ENCODE data around the gene CAPZA1. TPM values are rescaled to one million over a fixed set of nuclear protein-coding genes. Genes with fewer than 3 reads are reported as not detected.

CAPZA1 gene
- total RNA-seq, 1 experiment from 2014 or later, result 273 TPM

DNA sequence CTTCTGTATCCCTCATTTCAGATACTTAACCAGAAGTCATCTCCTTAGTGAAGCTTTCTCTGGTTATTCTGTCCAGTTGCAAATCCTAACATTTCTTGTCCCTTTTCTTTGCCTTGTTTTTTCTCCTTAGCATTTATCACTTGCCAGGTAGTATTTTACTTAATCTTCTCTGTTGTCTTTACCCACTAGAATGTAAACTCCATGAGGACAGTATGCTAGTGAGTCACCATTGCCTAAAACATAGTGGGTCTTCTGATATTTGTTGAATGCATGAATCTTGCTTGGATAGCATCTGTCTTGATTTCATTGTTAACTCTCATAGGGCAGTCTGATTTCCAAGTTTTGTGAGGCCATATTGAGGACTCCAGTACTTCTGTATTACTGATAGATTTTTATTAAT is 9.6 kb downstream of the CAPZA1 start:
- Histone ChIP-seq H3K9me2 (replicated peaks; ENCODE audit: low read length) (no peaks in the 10 kb centered on the region), H3K4me2 (ENCODE audit: low read length) (no peak overlapping the region), H3K27me3 (ENCODE audit: low read length) (no peaks in the 10 kb centered on the region), H4K20me1 (ENCODE audit: low read length) (peaks cover 78% of the 10 kb centered on the region), H3K9ac (ENCODE audit: low read length) (no peak overlapping the region), H3K9me3 (ENCODE audit: low read length) (no peaks in the 10 kb centered on the region), H3K79me2 (ENCODE audit: low read length) (peaks cover 100% of the 10 kb centered on the region), H3F3A (ENCODE audit: low read length, unreplicated experiment) (no peaks in the 10 kb centered on the region), H2AFZ (ENCODE audit: low read length) (no peak overlapping the region), H3K36me3 (ENCODE audit: low read depth, low read length) (peaks cover 22% of the 10 kb centered on the region; the same call in 1 of the 2 replicates), H3K27ac (ENCODE audit: low read length) (no peak overlapping the region), H3K4me1 (ENCODE audit: insufficient read depth, low read length) (no peaks in the 10 kb centered on the region), H3K4me3 (ENCODE audit: low read length) (no peak overlapping the region)
- ChIA-PET POLR2A (ENCODE audit: unreplicated experiment) (no interaction called here), CTCF (no interaction called here)
- DNase-seq (no peak), ATAC-seq (no peak)
- intact Hi-C loops (cut with micrococcal nuclease), result no loop called here
- TF ChIP-seq EZH2phosphoT487 (IDR thresholded peaks at IDR 0.05; ENCODE audit: borderline replicate concordance, low read length) (no peak), EZH2 (IDR thresholded peaks at IDR 0.05; ENCODE audit: low read length, unreplicated experiment) (no peak), CTCF (conservative IDR thresholded peaks at IDR 0.05; ENCODE audit: low read depth, low read length) (no peak)
- no TSS peak for BruUV-seq (replicated peaks)

GRCh38 chr1:112633628-112634027 is 14.0 kb downstream of the CAPZA1 start:
- no peak for DNase-seq
- BruUV-seq (replicated peaks), result no TSS peak
- Histone ChIP-seq H3K9ac (ENCODE audit: low read length) (no peak overlapping the region), H3K4me1 (ENCODE audit: insufficient read depth, low read length) (peaks cover 28% of the 10 kb centered on the region), H3K4me3 (ENCODE audit: low read length) (no peak overlapping the region), H3K79me2 (ENCODE audit: low read length) (peaks cover 99% of the 10 kb centered on the region), H3K27ac (ENCODE audit: low read length) (no peak overlapping the region), H3K9me2 (replicated peaks; ENCODE audit: low read length) (no peaks in the 10 kb centered on the region), H4K20me1 (ENCODE audit: low read length) (peaks cover 76% of the 10 kb centered on the region), H3K27me3 (ENCODE audit: low read length) (no peaks in the 10 kb centered on the region), H3F3A (ENCODE audit: low read length, unreplicated experiment) (peaks cover 8% of the 10 kb centered on the region), H3K4me2 (ENCODE audit: low read length) (no peak overlapping the region), H3K9me3 (ENCODE audit: low read length) (no peaks in the 10 kb centered on the region), H3K36me3 (ENCODE audit: low read depth, low read length) (peaks cover 11% of the 10 kb centered on the region; the same call in 1 of the 2 replicates), H2AFZ (ENCODE audit: low read length) (no peak overlapping the region)
- ATAC-seq, result no peak
- ChIA-PET CTCF (no interaction called here), POLR2A (ENCODE audit: unreplicated experiment) (no interaction called here)
- intact Hi-C loops (cut with micrococcal nuclease), result no loop called here
- no peak for TF ChIP-seq EZH2phosphoT487 (IDR thresholded peaks at IDR 0.05; ENCODE audit: borderline replicate concordance, low read length)
- no peak for TF ChIP-seq CTCF (conservative IDR thresholded peaks at IDR 0.05; ENCODE audit: low read depth, low read length)
- TF ChIP-seq EZH2 (IDR thresholded peaks at IDR 0.05; ENCODE audit: low read length, unreplicated experiment), result no peak

DNA sequence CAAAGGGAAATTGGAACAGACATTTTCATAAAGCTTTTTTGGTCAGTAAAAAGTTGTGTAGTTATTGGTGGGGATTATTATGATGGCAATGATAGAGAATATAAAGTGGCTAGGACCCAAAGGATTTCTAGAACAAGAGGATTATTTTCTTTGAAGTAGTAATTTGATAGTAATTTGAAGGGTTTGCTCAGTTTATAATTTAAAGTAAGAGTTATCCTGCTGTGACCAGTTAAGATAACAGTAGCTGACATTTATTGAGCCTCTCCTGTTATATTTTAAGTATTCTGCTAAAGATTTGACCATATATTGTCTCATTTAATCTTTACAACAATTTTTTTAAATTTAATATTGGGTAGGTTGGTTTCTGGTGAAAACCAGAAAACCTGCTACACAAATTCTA is 14.7 kb downstream of the CAPZA1 start:
- ChIA-PET POLR2A (ENCODE audit: unreplicated experiment) (interaction anchor here (0.7 kb wide), 1 partner anchor 1537 kb away, joined by 7 read pairs; no protein-coding TSS in a partner anchor), CTCF (no interaction called here)
- no peak overlapping the region for H3K4me2 ChIP-seq (ENCODE audit: low read length)

More for the DNA sequence above, 14.7 kb downstream of the CAPZA1 start:
- Histone ChIP-seq H3K9ac (ENCODE audit: low read length) (no peak overlapping the region), H3K4me3 (ENCODE audit: low read length) (no peak overlapping the region), H3K27me3 (ENCODE audit: low read length) (no peaks in the 10 kb centered on the region), H3K36me3 (ENCODE audit: low read depth, low read length) (peaks cover 11% of the 10 kb centered on the region; the same call in 1 of the 2 replicates), H3K4me1 (ENCODE audit: insufficient read depth, low read length) (peaks cover 28% of the 10 kb centered on the region), H4K20me1 (ENCODE audit: low read length) (peaks cover 75% of the 10 kb centered on the region), H3F3A (ENCODE audit: low read length, unreplicated experiment) (peaks cover 8% of the 10 kb centered on the region), H3K27ac (ENCODE audit: low read length) (no peak overlapping the region), H3K9me3 (ENCODE audit: low read length) (no peaks in the 10 kb centered on the region), H3K9me2 (replicated peaks; ENCODE audit: low read length) (no peaks in the 10 kb centered on the region), H3K79me2 (ENCODE audit: low read length) (peaks cover 98% of the 10 kb centered on the region), H2AFZ (ENCODE audit: low read length) (no peak overlapping the region)
- DNase-seq, result no peak
- no peak for ATAC-seq
- intact Hi-C loops (cut with micrococcal nuclease), result no loop called here
- no TSS peak for BruUV-seq (replicated peaks)
- TF ChIP-seq CTCF (conservative IDR thresholded peaks at IDR 0.05; ENCODE audit: low read depth, low read length) (no peak), EZH2phosphoT487 (IDR thresholded peaks at IDR 0.05; ENCODE audit: borderline replicate concordance, low read length) (no peak), EZH2 (IDR thresholded peaks at IDR 0.05; ENCODE audit: low read length, unreplicated experiment) (no peak)

Measured in PC-3 (cell line).